ENCODE results near the gene UVRAG.

DNA sequence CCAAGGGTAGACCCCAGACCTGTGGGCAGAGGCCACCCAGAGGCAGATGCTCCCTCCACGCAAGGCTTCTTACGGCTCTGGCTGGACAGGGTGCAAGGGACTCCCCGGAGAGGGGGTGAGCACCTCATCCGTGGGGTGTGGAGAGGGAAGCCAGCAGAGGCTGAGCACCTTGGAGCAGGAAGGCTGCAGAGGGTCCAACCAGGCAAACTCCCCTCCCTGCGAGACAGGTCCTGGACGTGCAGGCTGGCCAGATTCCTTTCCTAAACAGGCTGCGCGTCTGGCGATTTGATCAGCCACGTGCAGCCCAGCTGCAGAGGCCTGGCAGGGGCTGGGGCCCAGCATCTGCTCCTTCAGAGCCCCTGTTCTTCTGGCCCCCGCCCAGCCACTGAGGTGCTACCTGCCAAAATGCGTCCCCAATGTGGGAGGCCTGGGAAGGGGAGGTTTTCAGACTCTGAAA lies 342.0 kb downstream of the UVRAG start:
- TF ChIP-seq, protein P1, sequence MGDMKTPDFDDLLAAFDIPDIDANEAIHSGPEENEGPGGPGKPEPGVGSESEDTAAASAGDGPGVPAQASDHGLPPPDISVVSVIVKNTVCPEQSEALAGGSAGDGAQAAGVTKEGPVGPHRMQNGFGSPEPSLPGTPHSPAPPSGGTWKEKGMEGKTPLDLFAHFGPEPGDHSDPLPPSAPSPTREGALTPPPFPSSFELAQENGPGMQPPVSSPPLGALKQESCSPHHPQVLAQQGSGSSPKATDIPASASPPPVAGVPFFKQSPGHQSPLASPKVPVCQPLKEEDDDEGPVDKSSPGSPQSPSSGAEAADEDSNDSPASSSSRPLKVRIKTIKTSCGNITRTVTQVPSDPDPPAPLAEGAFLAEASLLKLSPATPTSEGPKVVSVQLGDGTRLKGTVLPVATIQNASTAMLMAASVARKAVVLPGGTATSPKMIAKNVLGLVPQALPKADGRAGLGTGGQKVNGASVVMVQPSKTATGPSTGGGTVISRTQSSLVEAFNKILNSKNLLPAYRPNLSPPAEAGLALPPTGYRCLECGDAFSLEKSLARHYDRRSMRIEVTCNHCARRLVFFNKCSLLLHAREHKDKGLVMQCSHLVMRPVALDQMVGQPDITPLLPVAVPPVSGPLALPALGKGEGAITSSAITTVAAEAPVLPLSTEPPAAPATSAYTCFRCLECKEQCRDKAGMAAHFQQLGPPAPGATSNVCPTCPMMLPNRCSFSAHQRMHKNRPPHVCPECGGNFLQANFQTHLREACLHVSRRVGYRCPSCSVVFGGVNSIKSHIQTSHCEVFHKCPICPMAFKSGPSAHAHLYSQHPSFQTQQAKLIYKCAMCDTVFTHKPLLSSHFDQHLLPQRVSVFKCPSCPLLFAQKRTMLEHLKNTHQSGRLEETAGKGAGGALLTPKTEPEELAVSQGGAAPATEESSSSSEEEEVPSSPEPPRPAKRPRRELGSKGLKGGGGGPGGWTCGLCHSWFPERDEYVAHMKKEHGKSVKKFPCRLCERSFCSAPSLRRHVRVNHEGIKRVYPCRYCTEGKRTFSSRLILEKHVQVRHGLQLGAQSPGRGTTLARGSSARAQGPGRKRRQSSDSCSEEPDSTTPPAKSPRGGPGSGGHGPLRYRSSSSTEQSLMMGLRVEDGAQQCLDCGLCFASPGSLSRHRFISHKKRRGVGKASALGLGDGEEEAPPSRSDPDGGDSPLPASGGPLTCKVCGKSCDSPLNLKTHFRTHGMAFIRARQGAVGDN (CRISPR knock-in tag; IDR thresholded peaks at IDR 0.05), result peak; percentile 50; the same call in 1 of the 2 replicates
- TF ChIP-seq SMARCE1 (IDR thresholded peaks at IDR 0.05; ENCODE audit: borderline replicate concordance) (no peak), ZFX (CRISPR knock-in tag; IDR thresholded peaks at IDR 0.05; ENCODE audit: low read depth) (no peak), BHLHE40 (IDR thresholded peaks at IDR 0.05; ENCODE audit: low read length) (no peak), CTCF (CRISPR knock-in tag; IDR thresholded peaks at IDR 0.05) (no peak), FOXK2 (IDR thresholded peaks at IDR 0.05) (no peak), FOXK1 (CRISPR knock-in tag; IDR thresholded peaks at IDR 0.05; ENCODE audit: borderline replicate concordance, low read depth) (no peak), HMG20B (CRISPR knock-in tag; conservative IDR thresholded peaks at IDR 0.05) (no peak), E2F1 (CRISPR knock-in tag; IDR thresholded peaks at IDR 0.05) (no peak), EZH2 (conservative IDR thresholded peaks at IDR 0.05; ENCODE audit: low read depth, low read length) (no peak), NFYB (CRISPR knock-in tag; IDR thresholded peaks at IDR 0.05) (no peak)
- TF ChIP-seq, protein P2, sequence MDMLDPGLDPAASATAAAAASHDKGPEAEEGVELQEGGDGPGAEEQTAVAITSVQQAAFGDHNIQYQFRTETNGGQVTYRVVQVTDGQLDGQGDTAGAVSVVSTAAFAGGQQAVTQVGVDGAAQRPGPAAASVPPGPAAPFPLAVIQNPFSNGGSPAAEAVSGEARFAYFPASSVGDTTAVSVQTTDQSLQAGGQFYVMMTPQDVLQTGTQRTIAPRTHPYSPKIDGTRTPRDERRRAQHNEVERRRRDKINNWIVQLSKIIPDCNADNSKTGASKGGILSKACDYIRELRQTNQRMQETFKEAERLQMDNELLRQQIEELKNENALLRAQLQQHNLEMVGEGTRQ (IDR thresholded peaks at IDR 0.05; ENCODE audit: low read depth, low read length), result no peak
- TF ChIP-seq, protein P2 (CRISPR knock-in tag; IDR thresholded peaks at IDR 0.05; ENCODE audit: borderline replicate concordance), result no peak

All from HepG2 (cell line).